Hindlimb muscle (tissue), 1 donor: ENCODE data around the gene CDIP1. TPM values are rescaled to one million over a fixed set of nuclear protein-coding genes. Genes with fewer than 3 reads are reported as not detected.

Source experiments
- DNase-seq: peaks from one replicate; pipeline ENCODE4 v3.0.0-alpha.2; 2013
- polyA plus RNA-seq: library from polyadenylated mRNA; unstranded; fragments of 120-200 nt; gene quantifications from one replicate; pipeline ENCODE4 v1.2.1, GENCODE V29; 2013; ENCODE audit not compliant: insufficient read length

CDIP1 gene
- polyA plus RNA-seq, 1 donor, result 42.8 TPM

DNA sequence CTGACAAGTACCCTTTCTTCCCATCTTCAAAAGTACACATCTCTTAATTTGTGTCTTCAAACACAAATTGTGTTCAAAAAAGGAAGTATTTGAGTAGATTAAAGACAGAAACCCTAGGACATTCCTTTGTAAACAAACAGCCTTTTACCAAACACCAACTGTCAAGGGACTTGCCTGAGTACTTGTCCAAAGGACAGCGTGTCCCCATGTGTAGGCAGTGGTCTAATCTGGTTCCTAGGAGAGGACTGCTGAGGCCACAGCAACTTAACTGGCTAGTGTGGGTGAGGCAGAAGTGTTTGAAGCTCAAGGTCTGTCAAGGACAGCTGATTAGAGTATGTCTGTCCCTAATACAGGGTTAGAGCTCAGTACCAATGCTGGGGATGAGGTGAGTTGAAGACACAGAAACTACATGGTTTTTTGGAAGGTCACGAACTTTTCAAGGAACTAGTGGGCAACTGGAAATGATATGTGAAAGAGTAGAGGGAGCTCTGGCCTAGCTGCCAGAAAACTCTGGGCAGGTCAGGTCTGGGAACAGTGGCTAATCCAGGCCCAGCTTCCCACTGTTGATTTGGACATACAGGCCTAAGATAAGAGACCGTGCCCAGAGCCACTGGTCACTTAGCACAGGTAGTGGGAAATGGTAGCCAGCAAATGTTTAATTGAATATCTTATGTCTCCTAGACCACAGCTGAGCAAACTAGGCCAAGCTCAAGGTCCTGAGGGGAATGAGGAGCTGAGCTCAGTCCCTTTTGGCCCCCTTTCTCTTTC is 52.3 kb downstream of the CDIP1 start:
- DNase-seq, result no peak

DNA sequence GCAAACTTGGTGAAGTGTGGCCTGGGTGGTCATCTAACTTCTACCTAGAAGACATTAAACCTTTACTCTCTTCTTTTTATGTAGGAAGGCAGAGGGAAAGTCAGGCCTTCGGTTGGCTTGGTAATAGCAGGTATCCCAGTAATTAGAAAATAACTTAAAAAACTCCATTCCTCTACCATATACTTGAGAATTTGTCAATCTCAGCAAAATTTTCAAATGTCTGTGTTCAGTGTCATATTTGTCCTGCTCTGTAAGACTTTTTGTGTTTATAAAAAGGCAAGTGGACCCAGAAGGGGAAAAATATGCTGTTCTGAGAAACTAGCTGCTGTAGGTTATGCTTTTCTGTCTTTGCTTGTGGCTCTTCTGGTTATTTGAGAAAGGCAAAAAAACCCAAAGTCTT is 56.6 kb downstream of the CDIP1 start:
- DNase-seq, result no peak

- no peak for DNase-seq
These were observed 57.0 kb downstream of the CDIP1 start for GRCh38 chr16:4481526-4481925.

GRCh38 chr16:4477966-4478365 is 60.6 kb downstream of the CDIP1 start:
- DNase-seq, result no peak

GRCh38 chr16:4475880-4476788 is 62.4 kb downstream of the CDIP1 start, which contains the start of gene HMOX2:
Gene HMOX2, plus strand, starts transcription at chr16:4476398. Its CDS starts 29,127 bp downstream, at chr16:4505525.
- DNase-seq, result peak; percentile 95

DNA sequence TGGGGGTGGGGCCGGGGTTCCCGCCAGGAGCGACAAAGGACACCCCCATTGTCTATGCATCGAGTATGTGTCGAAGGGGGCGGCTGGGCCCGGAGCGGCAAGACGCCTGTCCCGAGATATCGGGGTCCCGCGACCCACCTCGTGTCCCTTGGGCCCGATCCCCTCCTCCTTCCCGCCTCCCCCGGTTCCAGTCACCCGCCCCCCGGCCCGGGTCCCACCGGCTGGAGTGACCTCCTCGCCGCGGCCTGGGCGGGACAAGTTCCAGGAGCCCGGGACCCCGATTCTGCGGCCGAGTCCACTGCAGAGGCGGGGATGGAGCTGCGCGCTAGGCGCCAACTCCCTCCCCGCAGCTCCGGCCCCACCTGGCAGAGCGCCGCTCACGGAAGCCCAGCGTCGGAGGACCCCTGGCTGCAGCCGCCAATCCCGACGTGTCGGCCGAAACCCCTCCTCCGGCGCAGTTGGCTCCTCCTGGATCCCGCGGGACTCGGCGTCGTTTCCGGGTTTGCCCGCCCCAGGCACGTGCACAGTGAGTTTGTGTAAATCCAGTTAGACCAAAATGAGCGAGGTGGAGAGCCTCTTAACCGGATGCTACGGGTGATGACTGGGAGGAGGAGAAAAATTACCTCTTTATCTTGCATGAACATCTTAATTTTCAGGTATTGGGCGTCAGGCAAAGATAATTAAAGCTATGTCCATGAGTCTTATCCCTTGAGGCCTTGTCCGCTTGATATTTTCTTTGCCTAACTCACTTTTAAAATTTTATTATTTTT is 64.2 kb downstream of the CDIP1 start, which contains the start of gene NMRAL1:
TSS of gene NMRAL1 (minus strand) at position 434 of the 770 bp plus-strand sequence. CDS start 493 bp downstream, outside the sequence.
- peak; percentile 95 for DNase-seq

DNA sequence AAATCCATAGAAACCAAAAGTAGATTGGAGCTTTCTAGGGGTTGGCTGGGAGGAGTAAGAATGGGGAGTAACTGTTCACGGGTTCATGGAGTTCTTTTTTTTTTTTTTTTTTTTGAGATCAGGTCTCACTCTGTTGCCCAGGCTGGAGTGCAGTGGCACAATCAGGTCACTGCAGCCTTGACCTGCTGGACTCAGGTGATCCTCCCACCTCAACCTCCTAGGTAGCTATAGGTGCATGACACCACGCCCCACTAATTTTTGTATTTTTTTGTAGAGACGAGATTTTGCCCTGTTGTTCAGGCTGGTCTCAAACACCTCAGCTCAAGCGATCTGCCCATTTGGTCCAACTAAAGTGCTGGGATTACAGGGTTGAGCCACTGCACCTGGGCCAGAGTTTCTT is 65.7 kb downstream of the CDIP1 start:
- DNase-seq, result no peak

- DNase-seq, result no peak
These were observed 66.7 kb downstream of the CDIP1 start for GRCh38 chr16:4471869-4472268.

DNA sequence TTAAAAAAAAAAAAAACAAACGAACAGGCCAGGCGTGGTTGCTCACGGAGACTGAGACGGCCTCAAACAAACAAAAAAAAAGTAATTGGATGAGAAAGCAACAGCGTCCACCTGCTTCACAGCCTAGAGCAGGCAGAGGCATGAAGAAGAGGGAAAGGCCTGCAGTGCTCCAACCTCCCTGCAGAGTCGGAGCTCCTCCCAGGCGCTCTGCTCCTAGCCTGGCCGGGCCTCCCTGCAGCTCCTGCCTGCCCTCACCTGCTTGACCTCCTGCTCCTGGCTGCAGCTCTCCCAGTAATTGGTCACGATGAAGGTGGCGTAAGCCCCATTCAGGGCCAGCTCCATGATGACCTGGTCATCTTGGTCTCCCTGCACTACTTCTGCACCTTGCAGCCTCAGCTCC is 69.6 kb downstream of the CDIP1 start:
- DNase-seq, result no peak

DNA sequence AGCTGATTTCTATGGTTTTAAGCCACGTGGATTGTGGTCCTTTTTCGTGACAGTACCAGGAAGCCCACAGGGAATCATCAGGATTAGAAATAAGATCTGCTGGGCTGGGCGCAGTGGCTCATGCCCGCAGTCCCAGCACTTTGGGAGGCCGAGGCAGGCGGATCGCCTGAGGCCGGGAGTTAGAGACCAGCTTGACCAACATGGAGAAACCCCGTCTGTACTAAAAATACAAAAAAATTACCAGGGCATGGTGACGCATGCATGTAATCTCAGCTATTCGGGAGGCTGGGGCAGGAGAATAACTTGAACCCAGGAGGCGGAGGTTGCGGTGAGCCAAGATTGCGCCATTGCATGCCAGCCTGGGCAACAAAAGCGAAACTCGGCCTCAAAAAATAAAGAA is 70.7 kb downstream of the CDIP1 start:
- DNase-seq, result no peak

DNA sequence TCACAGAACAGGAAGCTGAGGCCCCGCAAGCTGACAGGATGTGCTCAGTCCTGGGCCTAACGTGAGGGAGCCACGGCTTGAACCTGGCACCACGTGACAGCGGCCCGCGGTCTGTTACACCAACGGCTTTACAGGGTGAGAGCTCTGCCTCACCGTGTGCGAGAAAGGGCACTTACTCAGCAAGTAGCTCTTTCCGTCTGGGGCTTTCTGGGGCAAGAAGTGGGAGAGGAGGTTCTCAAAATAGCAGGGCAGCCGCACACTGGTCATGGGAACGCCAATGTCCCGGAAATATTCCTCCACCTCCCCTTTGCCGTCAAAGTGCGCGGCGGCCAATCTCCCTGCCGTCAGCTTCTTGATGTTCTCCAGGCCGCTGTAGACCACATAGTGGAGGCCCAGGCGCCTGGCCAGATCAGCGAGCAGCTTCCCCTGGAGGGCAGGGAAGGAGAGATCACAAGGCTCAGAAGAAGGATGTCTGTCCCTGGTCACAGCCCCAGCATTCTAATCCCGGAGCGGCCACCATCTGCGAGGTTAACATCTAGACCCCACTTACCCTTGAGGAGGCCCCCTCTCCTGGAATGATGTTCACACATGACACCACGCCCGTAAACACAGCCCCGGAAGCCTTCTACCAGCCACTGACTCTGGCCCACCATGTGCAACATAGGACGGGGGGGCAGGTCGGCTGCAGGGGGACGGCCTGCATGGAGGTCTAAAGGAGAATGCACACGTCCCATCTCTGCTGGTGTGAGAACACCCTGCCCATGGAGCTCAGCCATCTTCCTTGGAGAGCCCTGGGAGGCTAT is 72.4 kb downstream of the CDIP1 start:
- no peak for DNase-seq

- no peak for DNase-seq
These were observed 74.9 kb downstream of the CDIP1 start for GRCh38 chr16:4463522-4464163.

DNA sequence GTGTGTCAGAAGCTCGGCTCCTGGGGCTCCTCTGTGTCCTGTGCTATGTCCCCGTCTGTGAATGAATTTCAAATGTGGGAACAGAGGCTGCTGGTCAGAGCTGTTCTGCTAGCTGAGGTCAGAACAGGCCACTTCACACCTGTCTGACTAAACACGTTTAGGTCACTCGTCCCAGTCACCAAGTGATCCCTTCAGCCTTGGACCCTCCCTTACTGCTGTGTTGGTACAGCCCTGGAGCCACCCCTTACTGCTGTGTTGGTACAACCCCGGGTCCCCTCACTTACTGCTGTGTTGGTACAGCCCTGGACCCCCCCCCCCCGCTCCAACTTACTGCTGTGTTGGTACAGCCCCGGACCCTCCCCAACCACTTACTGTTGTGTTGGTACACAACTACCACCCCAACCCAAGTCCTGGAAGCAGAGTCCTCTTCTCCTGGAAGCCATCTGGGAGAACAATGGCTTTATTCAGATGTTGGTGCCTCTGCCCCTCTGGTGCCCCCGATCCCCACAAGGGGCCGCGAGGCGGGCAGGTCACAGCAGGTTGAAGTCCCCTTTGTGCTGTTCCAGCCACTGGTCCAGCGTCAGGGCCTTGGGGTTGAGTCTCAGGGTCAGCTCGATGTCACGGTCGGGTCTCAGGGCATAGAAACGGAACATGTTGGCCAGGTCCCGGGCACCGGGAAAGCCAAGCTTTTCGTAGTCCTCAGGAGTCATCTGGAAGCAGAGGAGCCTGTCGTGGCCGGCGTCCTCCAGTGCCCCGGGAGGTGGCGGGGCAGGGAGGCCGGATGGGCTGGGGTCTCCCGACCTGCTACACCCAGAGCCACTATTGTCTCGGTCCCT is 77.1 kb downstream of the CDIP1 start:
- no peak for DNase-seq

GRCh38 chr16:4460936-4461249 is 77.7 kb downstream of the CDIP1 start:
- no peak for DNase-seq

Other genes starting within 250 kb of the CDIP1 start
- gene GLIS2, start 222.7 kb downstream of the CDIP1 start, polyA plus RNA-seq, result 25.8 TPM
- gene PAM16, start 187.5 kb downstream of the CDIP1 start, polyA plus RNA-seq, result 28.9 TPM
- gene VASN, start 166.9 kb downstream of the CDIP1 start, polyA plus RNA-seq, result 12.6 TPM
- gene CORO7, start 122.2 kb downstream of the CDIP1 start, polyA plus RNA-seq, result 26.1 TPM
- gene DNAJA3, start 112.9 kb downstream of the CDIP1 start, polyA plus RNA-seq, result 34.9 TPM
- gene NMRAL1, start 64.1 kb downstream of the CDIP1 start, polyA plus RNA-seq, result 16.0 TPM
- gene HMOX2, start 62.4 kb downstream of the CDIP1 start, polyA plus RNA-seq, result 37.9 TPM
- gene C16orf96, start 17.6 kb upstream of the CDIP1 start, polyA plus RNA-seq, result 1.1 TPM
- gene UBALD1, start 76.1 kb upstream of the CDIP1 start, polyA plus RNA-seq, result 25.1 TPM
- 46.0 TPM for gene MGRN1, start 86.1 kb upstream of the CDIP1 start, polyA plus RNA-seq
- 29.2 TPM for gene NUDT16L1, start 154.8 kb upstream of the CDIP1 start, polyA plus RNA-seq
- 16.6 TPM for gene ANKS3, start 195.5 kb upstream of the CDIP1 start, polyA plus RNA-seq
- 1.1 TPM for gene DNAAF8, start 195.8 kb upstream of the CDIP1 start, polyA plus RNA-seq
- gene ZNF500, start 228.4 kb upstream of the CDIP1 start, polyA plus RNA-seq, result 13.9 TPM
- not detected for gene SEPTIN12, start 249.6 kb upstream of the CDIP1 start, polyA plus RNA-seq